ENCODE results near the gene MAPK6.
"Not testable (repeated sequence)": the region's sequence is repeated elsewhere in the genome, so short reads cannot be mapped to it uniquely, and the experiment has no call there.

The MAPK6 gene

DNA sequence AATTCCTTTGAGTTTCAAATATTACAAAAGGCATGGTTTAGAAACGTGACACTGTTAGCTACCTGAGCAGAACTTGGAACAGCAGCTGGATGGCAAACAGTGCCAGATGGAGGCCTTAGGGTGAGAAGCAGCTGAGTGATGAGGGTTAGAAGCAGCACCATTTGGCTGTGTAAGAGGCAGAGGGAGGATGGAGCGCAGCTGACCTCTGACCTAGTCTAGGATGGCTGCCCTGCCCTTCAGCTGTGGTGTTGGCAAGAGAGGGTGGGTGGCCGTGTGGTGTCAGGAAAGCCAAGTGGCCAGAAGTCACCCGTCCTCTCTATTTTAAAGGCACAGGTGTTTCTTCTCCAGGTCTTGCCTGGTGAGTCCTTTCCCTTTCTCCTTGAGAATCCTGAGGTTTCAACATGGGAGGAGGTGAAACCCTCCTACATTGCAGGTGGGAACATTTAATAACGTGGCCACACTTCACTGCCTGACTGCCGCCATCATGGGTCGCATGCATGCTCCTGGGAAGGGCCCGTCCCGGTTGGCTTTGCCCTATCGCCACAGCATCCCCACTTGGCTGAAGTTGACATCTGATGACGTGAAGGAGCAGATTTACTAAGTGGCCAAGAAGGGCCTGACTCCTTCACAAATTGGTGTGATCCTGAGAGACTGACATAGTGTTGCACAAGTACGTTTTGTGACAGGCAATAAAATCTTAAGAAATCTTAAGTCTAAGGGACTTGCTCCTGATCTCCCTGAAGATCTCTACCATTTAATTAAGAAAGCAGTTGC is 76.0 kb downstream of the MAPK6 start:
- DNase-seq = no peak
- Histone ChIP-seq H3K79me2 (ENCODE audit: control insufficient read depth, insufficient read depth, low read length, poor library complexity) (no peaks in the 10 kb centered on the region), H2BK120ac (ENCODE audit: insufficient read depth, low read length, poor library complexity) (no peak overlapping the region), H4K12ac (ENCODE audit: low read depth, low read length) (no peak overlapping the region), H3K36me3 (ENCODE audit: control insufficient read depth in 1 of 2, insufficient read depth in 2 of 2, low read length in 2 of 2) (no peaks in the 10 kb centered on the region), H3K27me3 (ENCODE audit: insufficient read depth, low read length) (no peaks in the 10 kb centered on the region), H4K8ac (ENCODE audit: low read depth, low read length) (no peak overlapping the region), H4K91ac (ENCODE audit: low read depth, low read length) (no peak overlapping the region), H3K14ac (ENCODE audit: low read length) (no peak overlapping the region), H3K4me2 (ENCODE audit: low read length) (no peak overlapping the region), H3K4me1 (ENCODE audit: control insufficient read depth in 1 of 2, insufficient read depth in 2 of 2, low read length in 2 of 2) (no peaks in the 10 kb centered on the region), H3K79me1 (ENCODE audit: low read length) (no peaks in the 10 kb centered on the region), H3K18ac (ENCODE audit: low read length) (no peak overlapping the region), H3K9ac (ENCODE audit: low read length) (no peak overlapping the region), H2BK12ac (ENCODE audit: low read length) (no peak overlapping the region), H2AK5ac (ENCODE audit: low read length) (no peak overlapping the region), H3K9me3 (ENCODE audit: insufficient read depth, low read depth, low read length) (peaks cover 2% of the 10 kb centered on the region), H3K27ac (ENCODE audit: low read depth, low read length) (no peak overlapping the region), H2BK5ac (ENCODE audit: low read depth, low read length, poor library complexity) (no peak overlapping the region), H3K23ac (ENCODE audit: low read length) (no peak overlapping the region), H2AFZ (ENCODE audit: insufficient read depth, low read length, poor library complexity) (no peak overlapping the region), H3K4me3 (ENCODE audit: low read depth, low read length) (peak overlapping the region; percentile 7), H3K4ac (ENCODE audit: low read depth, low read length) (no peak overlapping the region)
- no CpG with 5 or more reads among the region's 12 CpGs for WGBS (ENCODE audit: extremely low coverage, insufficient coverage, insufficient read length)

DNA sequence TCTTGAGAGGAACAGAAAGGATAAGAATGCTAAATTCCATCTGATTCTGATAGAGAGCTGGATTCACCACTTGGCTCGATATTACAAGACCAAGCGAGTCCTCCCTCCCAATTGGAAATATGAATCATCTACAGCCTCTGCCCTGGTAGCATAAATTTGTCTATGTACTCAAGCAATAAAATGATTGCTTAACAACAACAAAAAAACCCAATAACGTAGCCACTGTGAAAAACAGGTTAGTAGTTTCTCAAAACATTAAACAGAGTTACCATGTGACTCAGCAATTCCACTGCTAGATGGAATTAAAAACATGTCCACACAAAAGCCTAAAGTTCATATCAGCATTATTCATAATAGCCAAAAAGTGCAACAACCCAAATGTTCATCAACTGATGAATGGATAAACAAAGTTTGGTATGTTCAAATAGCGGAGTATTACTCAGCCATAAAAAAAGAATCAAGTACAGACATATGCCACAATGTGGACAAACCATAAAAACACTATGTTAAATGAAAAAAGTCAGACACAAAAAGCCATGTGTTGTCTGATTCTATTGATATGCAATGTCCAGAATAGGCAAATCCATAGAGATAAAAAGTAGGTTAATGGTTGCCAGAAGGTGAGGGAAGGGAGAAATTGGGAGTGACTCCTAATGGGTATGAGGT is 76.7 kb downstream of the MAPK6 start:
- H4K8ac ChIP-seq (ENCODE audit: low read depth, low read length) = no peak overlapping the region
- no peak overlapping the region for H3K9ac ChIP-seq (ENCODE audit: low read length)
- H3K27ac ChIP-seq (ENCODE audit: low read depth, low read length) = no peak overlapping the region
- peaks cover 2% of the 10 kb centered on the region for H3K9me3 ChIP-seq (ENCODE audit: insufficient read depth, low read depth, low read length)
- no peak overlapping the region for H3K18ac ChIP-seq (ENCODE audit: low read length)
- no peaks in the 10 kb centered on the region for H3K36me3 ChIP-seq (ENCODE audit: control insufficient read depth in 1 of 2, insufficient read depth in 2 of 2, low read length in 2 of 2)
- H3K23ac ChIP-seq (ENCODE audit: low read length) = no peak overlapping the region
- no peak overlapping the region for H3K14ac ChIP-seq (ENCODE audit: low read length)
- no peak overlapping the region for H2BK12ac ChIP-seq (ENCODE audit: low read length)
- no peaks in the 10 kb centered on the region for H3K79me1 ChIP-seq (ENCODE audit: low read length)
- peak; percentile 17 to 93 for DNase-seq
- no CpG with 5 or more reads among the region's 4 CpGs for WGBS (ENCODE audit: extremely low coverage, insufficient coverage, insufficient read length)
- H2BK120ac ChIP-seq (ENCODE audit: insufficient read depth, low read length, poor library complexity) = no peak overlapping the region
- H2AFZ ChIP-seq (ENCODE audit: insufficient read depth, low read length, poor library complexity) = no peak overlapping the region
- no peaks in the 10 kb centered on the region for H3K4me1 ChIP-seq (ENCODE audit: control insufficient read depth in 1 of 2, insufficient read depth in 2 of 2, low read length in 2 of 2)
- H3K4me3 ChIP-seq (ENCODE audit: low read depth, low read length) = no peak overlapping the region
- no peak overlapping the region for H2BK5ac ChIP-seq (ENCODE audit: low read depth, low read length, poor library complexity)
- H3K27me3 ChIP-seq (ENCODE audit: insufficient read depth, low read length) = no peaks in the 10 kb centered on the region
- no peak overlapping the region for H3K4ac ChIP-seq (ENCODE audit: low read depth, low read length)
- no peaks in the 10 kb centered on the region for H3K79me2 ChIP-seq (ENCODE audit: control insufficient read depth, insufficient read depth, low read length, poor library complexity)
- H3K4me2 ChIP-seq (ENCODE audit: low read length) = no peak overlapping the region
- no peak overlapping the region for H4K91ac ChIP-seq (ENCODE audit: low read depth, low read length)
- H4K12ac ChIP-seq (ENCODE audit: low read depth, low read length) = no peak overlapping the region
- H2AK5ac ChIP-seq (ENCODE audit: low read length) = no peak overlapping the region

DNA sequence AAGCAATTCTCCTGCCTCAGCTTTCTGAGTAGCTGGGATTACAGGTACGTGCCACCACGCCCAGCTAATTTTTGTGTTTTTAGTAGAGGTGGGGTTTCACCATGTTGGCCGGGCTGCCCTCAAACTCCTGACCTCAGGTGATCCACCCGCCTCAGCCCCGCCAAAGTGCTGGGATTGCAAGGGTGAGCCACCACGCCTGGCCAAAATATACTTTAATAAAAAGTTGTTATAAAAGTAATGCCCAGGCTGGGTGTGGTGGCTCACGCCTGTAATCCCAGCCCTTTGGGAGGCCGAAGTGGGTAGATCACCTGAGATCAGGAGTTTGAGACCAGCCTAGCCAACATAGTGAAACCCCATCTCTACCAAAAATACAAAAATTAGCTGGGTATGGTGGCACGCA is 77.5 kb downstream of the MAPK6 start:
- not testable (repeated sequence) for H3K4me2 ChIP-seq (ENCODE audit: low read length); H3K18ac ChIP-seq (ENCODE audit: low read length); H3K79me1 ChIP-seq (ENCODE audit: low read length); H2BK12ac ChIP-seq (ENCODE audit: low read length); H2BK120ac ChIP-seq (ENCODE audit: insufficient read depth, low read length, poor library complexity); H2AK5ac ChIP-seq (ENCODE audit: low read length); H4K91ac ChIP-seq (ENCODE audit: low read depth, low read length); H3K36me3 ChIP-seq (ENCODE audit: control insufficient read depth in 1 of 2, insufficient read depth in 2 of 2, low read length in 2 of 2); H3K23ac ChIP-seq (ENCODE audit: low read length); H3K4me3 ChIP-seq (ENCODE audit: low read depth, low read length); H3K9me3 ChIP-seq (ENCODE audit: insufficient read depth, low read depth, low read length); H2AFZ ChIP-seq (ENCODE audit: insufficient read depth, low read length, poor library complexity); H3K27me3 ChIP-seq (ENCODE audit: insufficient read depth, low read length); H3K79me2 ChIP-seq (ENCODE audit: control insufficient read depth, insufficient read depth, low read length, poor library complexity); DNase-seq; H3K4me1 ChIP-seq (ENCODE audit: control insufficient read depth in 1 of 2, insufficient read depth in 2 of 2, low read length in 2 of 2); H3K9ac ChIP-seq (ENCODE audit: low read length); H4K8ac ChIP-seq (ENCODE audit: low read depth, low read length); H3K14ac ChIP-seq (ENCODE audit: low read length); H2BK5ac ChIP-seq (ENCODE audit: low read depth, low read length, poor library complexity); H3K27ac ChIP-seq (ENCODE audit: low read depth, low read length); H3K4ac ChIP-seq (ENCODE audit: low read depth, low read length); H4K12ac ChIP-seq (ENCODE audit: low read depth, low read length)
- no CpG with 5 or more reads among the region's 9 CpGs for WGBS (ENCODE audit: extremely low coverage, insufficient coverage, insufficient read length)

DNA sequence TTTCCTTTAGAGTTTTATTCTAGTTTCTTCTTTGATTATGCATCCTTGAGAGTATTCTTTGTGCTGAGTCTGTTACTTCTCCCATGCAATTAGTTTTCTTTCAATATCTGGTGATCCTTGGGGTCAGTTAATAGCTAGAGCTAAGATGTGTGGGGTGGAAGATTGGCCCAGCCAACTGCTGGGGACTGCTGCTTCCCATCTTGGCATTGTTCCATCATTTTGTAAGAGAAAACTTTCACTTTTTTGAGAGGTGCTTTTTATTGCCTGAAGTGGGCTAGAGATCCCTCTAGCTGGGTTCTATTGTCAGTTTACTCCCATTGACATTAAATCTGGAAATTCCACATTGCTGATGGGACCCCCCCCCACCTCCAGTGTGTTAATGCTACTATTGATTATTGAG is 78.2 kb downstream of the MAPK6 start:
- H3K79me1 ChIP-seq (ENCODE audit: low read length) = no peaks in the 10 kb centered on the region
- no peaks in the 10 kb centered on the region for H3K4me1 ChIP-seq (ENCODE audit: control insufficient read depth in 1 of 2, insufficient read depth in 2 of 2, low read length in 2 of 2)
- no peak overlapping the region for H4K91ac ChIP-seq (ENCODE audit: low read depth, low read length)
- no peak overlapping the region for H2AK5ac ChIP-seq (ENCODE audit: low read length)
- no peak overlapping the region for H3K14ac ChIP-seq (ENCODE audit: low read length)
- no peaks in the 10 kb centered on the region for H3K27me3 ChIP-seq (ENCODE audit: insufficient read depth, low read length)
- no peak overlapping the region for H2BK12ac ChIP-seq (ENCODE audit: low read length)
- no peak overlapping the region for H4K8ac ChIP-seq (ENCODE audit: low read depth, low read length)
- H3K4me2 ChIP-seq (ENCODE audit: low read length) = no peak overlapping the region
- H3K18ac ChIP-seq (ENCODE audit: low read length) = no peak overlapping the region
- DNase-seq = no peak
- H3K4me3 ChIP-seq (ENCODE audit: low read depth, low read length) = no peak overlapping the region
- H3K9ac ChIP-seq (ENCODE audit: low read length) = no peak overlapping the region
- H3K27ac ChIP-seq (ENCODE audit: low read depth, low read length) = no peak overlapping the region
- no peak overlapping the region for H2BK5ac ChIP-seq (ENCODE audit: low read depth, low read length, poor library complexity)
- no peak overlapping the region for H3K4ac ChIP-seq (ENCODE audit: low read depth, low read length)
- no peaks in the 10 kb centered on the region for H3K79me2 ChIP-seq (ENCODE audit: control insufficient read depth, insufficient read depth, low read length, poor library complexity)
- H3K23ac ChIP-seq (ENCODE audit: low read length) = no peak overlapping the region
- peaks cover 2% of the 10 kb centered on the region for H3K9me3 ChIP-seq (ENCODE audit: insufficient read depth, low read depth, low read length)
- H4K12ac ChIP-seq (ENCODE audit: low read depth, low read length) = no peak overlapping the region
- no peak overlapping the region for H2BK120ac ChIP-seq (ENCODE audit: insufficient read depth, low read length, poor library complexity)
- no peaks in the 10 kb centered on the region for H3K36me3 ChIP-seq (ENCODE audit: control insufficient read depth in 1 of 2, insufficient read depth in 2 of 2, low read length in 2 of 2)
- no peak overlapping the region for H2AFZ ChIP-seq (ENCODE audit: insufficient read depth, low read length, poor library complexity)

Data from trophoblast cell (in vitro differentiated cells and primary cell).